Small intestine (tissue), 7 donors: Measurements from ENCODE around the gene CLEC12A. TPM values are rescaled to one million over a fixed set of nuclear protein-coding genes. Genes with fewer than 3 reads are reported as not detected.
"Not testable (repeated sequence)": the region's sequence is repeated elsewhere in the genome, so short reads cannot be mapped to it uniquely, and the experiment has no call there.

Experiments
- DNase-seq, 2 donors: peaks; one replicate each; pipeline versions ENCODE4 v3.0.0 to v3.0.0-alpha.2; 2013
- FAIRE-seq: peaks from 2 replicates; lab custom pipeline; 2012; peaks lifted over from hg19 to GRCh38; lab: Jason Lieb, UNC
- H3K27ac ChIP-seq, 3 donors: one replicate each; pipeline ENCODE4 v1.5.1; 2013; ENCODE audit warnings: low read length in 2 of 3, mild to moderate bottlenecking in 2 of 3, control low read depth in 1 of 3, inconsistent platforms in 1 of 3, low read depth in 1 of 3, moderate library complexity in 1 of 3
- H3K27me3 ChIP-seq, 3 donors: one replicate each; pipeline ENCODE4 v1.6.1; 2013; ENCODE audit warnings: low read length in 3 of 3, inconsistent platforms in 1 of 3; ENCODE audit not compliant: control insufficient read depth in 3 of 3, insufficient read depth in 3 of 3
- H3K36me3 ChIP-seq, 3 donors: one replicate each; pipeline ENCODE4 v1.6.1; 2013; ENCODE audit warnings: low read length in 3 of 3, inconsistent platforms in 1 of 3, low read depth in 1 of 3, mild to moderate bottlenecking in 1 of 3, moderate library complexity in 1 of 3; ENCODE audit not compliant: control insufficient read depth in 3 of 3, insufficient read depth in 2 of 3
- H3K4me1 ChIP-seq, 3 donors: one replicate each; pipeline ENCODE4 v1.6.1; 2013; ENCODE audit warnings: low read length in 2 of 3, inconsistent platforms in 1 of 3, low read depth in 1 of 3, mild to moderate bottlenecking in 1 of 3, moderate library complexity in 1 of 3; ENCODE audit not compliant: control insufficient read depth in 3 of 3, insufficient read depth in 2 of 3
- H3K4me3 ChIP-seq, 3 donors: one replicate each; pipeline ENCODE4 v1.5.1; 2013; ENCODE audit warnings: low read length in 3 of 3, control low read depth in 1 of 3, inconsistent platforms in 1 of 3, low read depth in 1 of 3, mild to moderate bottlenecking in 1 of 3, moderate library complexity in 1 of 3
- H3K9me3 ChIP-seq, 2 donors: one replicate each; pipeline ENCODE4 v1.6.1; 2013; ENCODE audit warnings: low read depth in 1 of 2, low read length in 1 of 2; ENCODE audit not compliant: control insufficient read depth in 2 of 2, insufficient read depth in 1 of 2
- WGBS, 3 donors: extraction: QIAGEN DNeasy Blood & Tissue Kit; methylation state at CpG; one replicate each; pipeline ENCODE4 v1.1.7; 2013; 5-methylcytosine and 5-hydroxymethylcytosine counted together
- polyA plus RNA-seq, 4 donors: library from polyadenylated mRNA; stranded (reverse) in 3 of 4; unstranded in 1 of 4; fragments of 200-250 nt in 3 of 4; fragments of 120-200 nt in 1 of 4; gene quantifications; one replicate each; pipeline versions ENCODE4 v1.2.1 to v1.2.3, GENCODE V29; 2013
- donor health status: healthy with polysubstance abuse.
- donor health status: control.
- donor health status: control.
- donor health status: Bipolar disorder and iron deficiency.
- donor health status: healthy.

CLEC12A gene
- polyA plus RNA-seq, 4 donors: 1.3 to 1.5 TPM; not detected in 2

DNA sequence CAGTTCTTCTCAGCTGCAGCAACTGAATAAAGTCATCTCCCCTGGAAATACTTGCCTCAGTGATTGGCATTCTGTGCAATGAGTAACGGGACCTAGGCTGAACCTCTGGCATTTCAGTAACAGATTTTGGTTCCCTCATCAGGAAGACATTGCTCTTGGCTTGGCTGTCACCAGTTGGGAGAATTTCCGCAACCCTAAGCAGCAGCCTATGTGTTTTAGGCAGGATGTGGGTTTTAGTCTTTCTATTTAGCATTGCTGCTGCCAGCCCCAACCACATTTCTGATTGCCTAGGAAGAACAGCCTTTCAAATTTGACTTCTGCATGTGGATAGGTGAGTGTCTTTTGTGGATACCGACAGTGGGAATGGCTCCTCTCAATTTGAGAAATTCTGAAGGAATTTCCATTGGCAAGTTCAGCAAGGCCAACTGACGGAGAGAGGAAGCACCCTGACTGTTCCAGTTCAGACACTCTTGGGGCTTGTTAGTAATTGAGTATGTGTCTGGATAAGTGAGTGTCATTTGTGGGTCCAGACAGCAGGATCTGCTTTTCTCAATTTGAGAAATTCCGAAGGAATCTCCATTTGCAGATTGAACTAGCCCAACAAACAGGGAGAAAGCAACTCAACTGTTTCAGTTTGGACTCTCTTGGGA, 20.1 kb upstream of the CLEC12A start:
- no peak overlapping the region for H3K4me3 ChIP-seq
- H3K9me3 ChIP-seq: no peaks in the 10 kb centered on the region
- DNase-seq (peak in 1 of 2 donors; percentile 43), FAIRE-seq (no peak)
- no peaks in the 10 kb centered on the region for H3K36me3 ChIP-seq
- 63 to 79% (median 73%) methylated on average over 5 of the region's 5 CpGs for WGBS, 3 donors
- H3K27me3 ChIP-seq: no peaks in the 10 kb centered on the region
- H3K4me1 ChIP-seq: no peaks in the 10 kb centered on the region
- H3K27ac ChIP-seq: no peak overlapping the region

DNA sequence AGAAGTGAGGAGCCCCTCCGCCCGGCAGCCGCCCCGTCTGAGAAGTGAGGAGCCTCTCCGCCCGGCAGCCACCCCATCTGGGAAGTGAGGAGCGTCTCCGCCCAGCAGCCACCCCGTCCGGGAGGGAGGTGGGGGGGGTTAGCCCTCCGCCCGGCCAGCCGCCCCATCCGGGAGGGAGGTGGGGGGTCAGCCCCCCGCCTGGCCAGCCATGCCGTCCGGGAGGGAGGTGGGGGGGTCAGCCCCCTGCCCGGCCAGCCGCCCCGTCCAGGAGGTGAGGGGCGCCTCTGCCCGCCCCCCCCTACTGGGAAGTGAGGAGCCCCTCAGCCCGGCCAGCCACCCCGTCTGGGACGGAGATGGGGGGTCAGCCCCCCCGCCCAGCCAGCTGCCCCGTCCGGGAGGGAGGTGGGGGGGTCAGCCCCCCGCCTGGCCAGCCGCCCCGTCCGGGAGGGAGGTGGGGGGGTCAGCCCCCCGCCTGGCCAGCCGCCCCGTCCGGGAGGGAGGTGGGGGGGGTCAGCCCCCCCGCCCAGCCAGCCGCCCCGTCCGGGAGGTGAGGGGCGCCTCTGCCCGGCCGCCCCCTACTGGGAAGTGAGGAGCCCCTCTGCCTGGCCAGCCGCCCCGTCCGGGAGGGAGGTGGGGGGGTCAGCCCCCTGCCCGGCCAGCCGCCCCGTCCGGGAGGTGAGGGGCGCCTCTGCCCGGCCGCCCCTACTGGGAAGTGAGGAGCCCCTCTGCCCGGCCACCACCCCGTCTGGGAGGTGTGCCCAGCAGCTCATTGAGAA, 18.1 kb upstream of the CLEC12A start:
- H3K4me3 ChIP-seq, H3K27ac ChIP-seq, H3K36me3 ChIP-seq, H3K27me3 ChIP-seq, H3K9me3 ChIP-seq, FAIRE-seq, H3K4me1 ChIP-seq, DNase-seq: not testable (repeated sequence)
- WGBS, 3 donors: 86 to 100% (median 91%) methylated on average over 4 to 25 of the region's 55 CpGs

DNA sequence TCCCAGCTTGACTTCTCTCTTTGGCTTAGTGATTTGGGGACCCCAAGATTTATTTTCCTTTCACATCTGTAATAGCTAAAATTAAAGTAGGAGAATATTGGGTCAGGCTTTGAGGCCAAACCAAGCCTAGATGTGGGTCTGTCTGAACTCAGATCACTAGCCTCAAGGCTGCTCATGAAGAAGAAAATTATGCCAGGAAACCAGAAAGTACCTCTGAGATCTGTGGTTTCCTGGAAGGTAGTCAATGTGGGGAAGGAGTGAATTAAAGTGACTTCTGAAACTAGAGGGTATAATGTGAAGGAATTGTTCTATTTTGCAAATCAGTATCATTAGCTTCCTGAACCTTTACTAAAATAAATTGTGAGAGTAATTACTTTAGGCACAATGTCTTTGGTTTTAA, 13.4 kb upstream of the CLEC12A start:
- Histone ChIP-seq H3K4me3 (no peak overlapping the region), H3K4me1 (no peaks in the 10 kb centered on the region), H3K27ac (no peak overlapping the region), H3K27me3 (no peaks in the 10 kb centered on the region), H3K9me3 (no peaks in the 10 kb centered on the region), H3K36me3 (no peaks in the 10 kb centered on the region)
- DNase-seq: no peak
- no peak for FAIRE-seq

DNA sequence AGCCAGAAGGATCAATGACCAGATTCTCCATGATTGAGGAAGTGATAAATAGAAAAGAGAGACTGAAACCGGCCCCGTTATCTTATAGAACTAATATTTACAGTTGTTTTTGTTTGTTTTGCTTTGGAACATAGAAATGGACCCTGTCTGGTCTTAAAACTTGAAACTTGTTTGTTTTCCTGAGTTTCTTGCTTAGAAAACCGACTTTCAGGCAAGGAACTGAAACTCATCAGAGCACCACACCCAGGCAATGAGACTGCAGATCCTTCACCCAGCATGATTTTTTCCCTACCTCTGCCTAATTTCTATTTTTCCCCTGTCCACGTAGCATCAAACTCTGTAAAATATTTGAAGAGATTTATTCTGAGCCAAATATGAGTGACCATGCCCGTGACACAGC, 10.6 kb upstream of the CLEC12A start:
- Histone ChIP-seq H3K9me3 (no peaks in the 10 kb centered on the region), H3K4me3 (no peak overlapping the region), H3K4me1 (no peaks in the 10 kb centered on the region), H3K27ac (no peak overlapping the region), H3K27me3 (no peaks in the 10 kb centered on the region), H3K36me3 (no peaks in the 10 kb centered on the region)
- FAIRE-seq (no peak), DNase-seq (no peak)
- 46 to 55% (median 50%) methylated on average over 5 of the region's 5 CpGs for WGBS, 3 donors

- Histone ChIP-seq H3K4me3 (no peak overlapping the region), H3K9me3 (no peaks in the 10 kb centered on the region), H3K27ac (no peak overlapping the region), H3K4me1 (no peaks in the 10 kb centered on the region), H3K27me3 (no peaks in the 10 kb centered on the region), H3K36me3 (no peaks in the 10 kb centered on the region)
- FAIRE-seq: no peak
- 79 to 97% (median 85%) methylated on average over 3 of the region's 3 CpGs for WGBS, 3 donors
- DNase-seq: no peak
Observed at GRCh38 chr12:9961106-9961505, 10.1 kb upstream of the CLEC12A start.

- H3K27ac ChIP-seq: no peak overlapping the region
- WGBS, 3 donors: 77 to 83% (median 79%) methylated on average over 3 of the region's 3 CpGs
- no peaks in the 10 kb centered on the region for H3K4me1 ChIP-seq
- FAIRE-seq (no peak), DNase-seq (no peak)
- no peaks in the 10 kb centered on the region for H3K9me3 ChIP-seq
- no peaks in the 10 kb centered on the region for H3K27me3 ChIP-seq
- no peak overlapping the region for H3K4me3 ChIP-seq
- no peaks in the 10 kb centered on the region for H3K36me3 ChIP-seq
Observed at GRCh38 chr12:9961901-9962300, 9.3 kb upstream of the CLEC12A start.

DNA sequence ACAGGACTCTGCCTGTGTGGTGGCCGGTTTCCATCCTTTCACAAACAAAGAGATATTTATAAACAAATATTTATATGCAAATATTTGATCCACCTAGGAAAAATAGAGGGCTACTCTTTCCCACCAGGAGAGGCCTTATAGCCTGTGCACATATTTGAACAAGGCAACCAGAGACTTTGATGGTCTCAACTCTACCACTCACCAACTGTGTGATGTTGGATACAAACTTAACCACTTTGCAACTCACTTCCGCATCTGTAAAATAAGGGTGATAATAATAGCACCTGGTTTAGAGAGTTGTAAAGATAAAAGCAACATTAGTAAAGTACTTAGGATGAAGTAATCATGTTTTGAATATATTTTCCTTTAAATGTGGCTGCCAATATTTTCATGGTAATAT, 1.5 kb upstream of the CLEC12A start:
- WGBS, 3 donors: 48 to 73% (median 63%) methylated on average over 2 of the region's 2 CpGs
- no peak overlapping the region for H3K4me3 ChIP-seq
- H3K9me3 ChIP-seq: no peaks in the 10 kb centered on the region
- no peaks in the 10 kb centered on the region for H3K36me3 ChIP-seq
- FAIRE-seq (no peak), DNase-seq (no peak)
- H3K27me3 ChIP-seq: no peaks in the 10 kb centered on the region
- H3K4me1 ChIP-seq: no peaks in the 10 kb centered on the region
- H3K27ac ChIP-seq: no peak overlapping the region

- 50 to 67% (median 52%) methylated on average over 1 of the region's 1 CpG for WGBS, 3 donors
- no peaks in the 10 kb centered on the region for H3K36me3 ChIP-seq
- no peak overlapping the region for H3K4me3 ChIP-seq
- FAIRE-seq (no peak), DNase-seq (no peak)
- no peaks in the 10 kb centered on the region for H3K4me1 ChIP-seq
- peaks cover 0 to 8% of the 10 kb centered on the region in 2 donors for H3K9me3 ChIP-seq
- no peaks in the 10 kb centered on the region for H3K27me3 ChIP-seq
- H3K27ac ChIP-seq: no peak overlapping the region
Observed at GRCh38 chr12:9973949-9974348, 2.7 kb downstream of the CLEC12A start.
